GM19467 (cell line): ENCODE results near the gene KLK15.
"Not testable (repeated sequence)": the region's sequence is repeated elsewhere in the genome, so short reads cannot be mapped to it uniquely, and the experiment has no call there.

Experiments used
- ATAC-seq: cut with Tn5 transposase; IDR thresholded peaks from one replicate; pipeline ENCODE4 v1.9.1; 2021; ENCODE audit warnings: mild to moderate bottlenecking, moderate library complexity; ENCODE audit not compliant: unreplicated experiment

KLK15 gene

GRCh38 chr19:50797429-50797780 lies 36.0 kb downstream of the KLK15 start:
- ATAC-seq, result no peak

- ATAC-seq, result no peak
These were observed 36.5 kb downstream of the KLK15 start for GRCh38 chr19:50796634-50797428.

GRCh38 chr19:50796128-50796633 lies 37.2 kb downstream of the KLK15 start:
- ATAC-seq, result no peak

- ATAC-seq, result no peak
These were observed 37.7 kb downstream of the KLK15 start for GRCh38 chr19:50795664-50796073.

GRCh38 chr19:50794876-50795663 lies 38.3 kb downstream of the KLK15 start:
- no peak for ATAC-seq

GRCh38 chr19:50794074-50794875 lies 39.1 kb downstream of the KLK15 start:
- ATAC-seq, result no peak

- no peak for ATAC-seq
These were observed 39.8 kb downstream of the KLK15 start for GRCh38 chr19:50793558-50794065.

- ATAC-seq, result no peak
These were observed 40.8 kb downstream of the KLK15 start for GRCh38 chr19:50792272-50793250.

GRCh38 chr19:50791594-50792271 lies 41.6 kb downstream of the KLK15 start:
- ATAC-seq, result no peak

- no peak for ATAC-seq
These were observed 42.4 kb downstream of the KLK15 start for GRCh38 chr19:50790922-50791467.

GRCh38 chr19:50790396-50790795 lies 43.0 kb downstream of the KLK15 start, which contains the start of gene ACP4:
Gene ACP4, plus strand, starts transcription at chr19:50790415. Its CDS starts 0 bp downstream, at chr19:50790415.
- ATAC-seq, result no peak

GRCh38 chr19:50785329-50785728 lies 48.0 kb downstream of the KLK15 start:
- ATAC-seq, result no peak

- ATAC-seq, result no peak
These were observed 48.7 kb downstream of the KLK15 start for GRCh38 chr19:50784710-50785109.

GRCh38 chr19:50783848-50784152 lies 49.6 kb downstream of the KLK15 start:
- not testable (repeated sequence) for ATAC-seq

GRCh38 chr19:50780753-50781435 lies 52.5 kb downstream of the KLK15 start:
- ATAC-seq, result no peak

- ATAC-seq, result no peak
These were observed 53.6 kb downstream of the KLK15 start for GRCh38 chr19:50779504-50780457.

GRCh38 chr19:50778906-50779430 lies 54.4 kb downstream of the KLK15 start:
- ATAC-seq, result no peak
